ENCODE results near the gene PLXND1.
A peak's percentile ranks its signal among the peaks of the same experiment; 100 is the strongest.

The PLXND1 gene

DNA sequence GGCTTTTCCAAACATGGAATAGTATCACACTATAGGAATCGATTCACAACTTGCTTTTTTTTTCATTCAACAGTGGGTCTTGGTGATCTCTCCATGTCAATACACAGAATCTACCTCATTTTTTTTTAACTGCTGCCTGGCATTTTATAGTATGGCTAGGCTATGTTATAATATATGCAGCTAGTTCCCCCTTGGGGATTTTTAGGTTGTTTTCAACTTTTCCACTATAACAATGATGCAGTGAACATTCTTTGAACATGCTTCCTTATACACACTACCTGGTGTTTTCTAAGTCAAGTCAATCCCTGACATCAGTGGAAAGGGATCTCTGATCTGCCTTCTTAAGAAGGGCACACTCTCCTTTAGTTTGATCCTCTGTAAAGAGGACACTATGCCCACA lies 46.5 kb upstream of the PLXND1 start:
- TF ChIP-seq TEAD4 (IDR thresholded peaks at IDR 0.05) (no peak), YY1 (IDR thresholded peaks at IDR 0.05; ENCODE audit: low read depth) (no peak), NFIC (IDR thresholded peaks at IDR 0.05) (no peak), EP300 (IDR thresholded peaks at IDR 0.05; ENCODE audit: borderline replicate concordance) (no peak), EGR1 (IDR thresholded peaks at IDR 0.05) (no peak), CEBPB (IDR thresholded peaks at IDR 0.05) (no peak), ZBTB7A (IDR thresholded peaks at IDR 0.05; ENCODE audit: low read depth) (no peak), RAD21 (IDR thresholded peaks at IDR 0.05; ENCODE audit: low read depth) (no peak), FOXM1 (IDR thresholded peaks at IDR 0.05; ENCODE audit: borderline replicate concordance, low read depth) (no peak), TCF12 (IDR thresholded peaks at IDR 0.05; ENCODE audit: low read depth) (no peak), USF1 (IDR thresholded peaks at IDR 0.05) (no peak), TAF1 (IDR thresholded peaks at IDR 0.05; ENCODE audit: low read depth) (no peak), CREB1 (IDR thresholded peaks at IDR 0.05; ENCODE audit: low read depth) (no peak)
- TF ChIP-seq, protein P1, sequence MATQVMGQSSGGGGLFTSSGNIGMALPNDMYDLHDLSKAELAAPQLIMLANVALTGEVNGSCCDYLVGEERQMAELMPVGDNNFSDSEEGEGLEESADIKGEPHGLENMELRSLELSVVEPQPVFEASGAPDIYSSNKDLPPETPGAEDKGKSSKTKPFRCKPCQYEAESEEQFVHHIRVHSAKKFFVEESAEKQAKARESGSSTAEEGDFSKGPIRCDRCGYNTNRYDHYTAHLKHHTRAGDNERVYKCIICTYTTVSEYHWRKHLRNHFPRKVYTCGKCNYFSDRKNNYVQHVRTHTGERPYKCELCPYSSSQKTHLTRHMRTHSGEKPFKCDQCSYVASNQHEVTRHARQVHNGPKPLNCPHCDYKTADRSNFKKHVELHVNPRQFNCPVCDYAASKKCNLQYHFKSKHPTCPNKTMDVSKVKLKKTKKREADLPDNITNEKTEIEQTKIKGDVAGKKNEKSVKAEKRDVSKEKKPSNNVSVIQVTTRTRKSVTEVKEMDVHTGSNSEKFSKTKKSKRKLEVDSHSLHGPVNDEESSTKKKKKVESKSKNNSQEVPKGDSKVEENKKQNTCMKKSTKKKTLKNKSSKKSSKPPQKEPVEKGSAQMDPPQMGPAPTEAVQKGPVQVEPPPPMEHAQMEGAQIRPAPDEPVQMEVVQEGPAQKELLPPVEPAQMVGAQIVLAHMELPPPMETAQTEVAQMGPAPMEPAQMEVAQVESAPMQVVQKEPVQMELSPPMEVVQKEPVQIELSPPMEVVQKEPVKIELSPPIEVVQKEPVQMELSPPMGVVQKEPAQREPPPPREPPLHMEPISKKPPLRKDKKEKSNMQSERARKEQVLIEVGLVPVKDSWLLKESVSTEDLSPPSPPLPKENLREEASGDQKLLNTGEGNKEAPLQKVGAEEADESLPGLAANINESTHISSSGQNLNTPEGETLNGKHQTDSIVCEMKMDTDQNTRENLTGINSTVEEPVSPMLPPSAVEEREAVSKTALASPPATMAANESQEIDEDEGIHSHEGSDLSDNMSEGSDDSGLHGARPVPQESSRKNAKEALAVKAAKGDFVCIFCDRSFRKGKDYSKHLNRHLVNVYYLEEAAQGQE (IDR thresholded peaks at IDR 0.05; ENCODE audit: low read depth): no peak
- TF ChIP-seq, protein P2, sequence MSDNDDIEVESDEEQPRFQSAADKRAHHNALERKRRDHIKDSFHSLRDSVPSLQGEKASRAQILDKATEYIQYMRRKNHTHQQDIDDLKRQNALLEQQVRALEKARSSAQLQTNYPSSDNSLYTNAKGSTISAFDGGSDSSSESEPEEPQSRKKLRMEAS (IDR thresholded peaks at IDR 0.05): no peak

- TF ChIP-seq USF1 (IDR thresholded peaks at IDR 0.05) (no peak), YY1 (IDR thresholded peaks at IDR 0.05; ENCODE audit: low read depth) (peak; percentile 70), TCF12 (IDR thresholded peaks at IDR 0.05; ENCODE audit: low read depth) (peak; percentile 73; the same call in 1 of the 2 replicates), ZBTB7A (IDR thresholded peaks at IDR 0.05; ENCODE audit: low read depth) (no peak), CREB1 (IDR thresholded peaks at IDR 0.05; ENCODE audit: low read depth) (no peak), EP300 (IDR thresholded peaks at IDR 0.05; ENCODE audit: borderline replicate concordance) (peak; percentile 67; the same call in 1 of the 2 replicates), TAF1 (IDR thresholded peaks at IDR 0.05; ENCODE audit: low read depth) (no peak), TEAD4 (IDR thresholded peaks at IDR 0.05) (peak; percentile 86), RAD21 (IDR thresholded peaks at IDR 0.05; ENCODE audit: low read depth) (peak; percentile 25; the same call in 1 of the 2 replicates), FOXM1 (IDR thresholded peaks at IDR 0.05; ENCODE audit: borderline replicate concordance, low read depth) (no peak), EGR1 (IDR thresholded peaks at IDR 0.05) (no peak), NFIC (IDR thresholded peaks at IDR 0.05) (peak; percentile 83), CEBPB (IDR thresholded peaks at IDR 0.05) (peak; percentile 59)
- TF ChIP-seq, protein P1 (IDR thresholded peaks at IDR 0.05; ENCODE audit: low read depth): no peak
- TF ChIP-seq, protein P2 (IDR thresholded peaks at IDR 0.05): peak; percentile 38; the same call in 1 of the 2 replicates
Measured at GRCh38 chr3:129651435-129652202, 45.1 kb upstream of the PLXND1 start.

GRCh38 chr3:129650256-129650872 lies 43.9 kb upstream of the PLXND1 start:
- TF ChIP-seq ZBTB7A (IDR thresholded peaks at IDR 0.05; ENCODE audit: low read depth) (no peak), RAD21 (IDR thresholded peaks at IDR 0.05; ENCODE audit: low read depth) (peak; percentile 86), YY1 (IDR thresholded peaks at IDR 0.05; ENCODE audit: low read depth) (no peak), TCF12 (IDR thresholded peaks at IDR 0.05; ENCODE audit: low read depth) (no peak), TEAD4 (IDR thresholded peaks at IDR 0.05) (no peak), TAF1 (IDR thresholded peaks at IDR 0.05; ENCODE audit: low read depth) (no peak), NFIC (IDR thresholded peaks at IDR 0.05) (no peak), EP300 (IDR thresholded peaks at IDR 0.05; ENCODE audit: borderline replicate concordance) (no peak), CEBPB (IDR thresholded peaks at IDR 0.05) (0 out of 2 replicates have a peak, but pooled peaks have one; percentile 9), FOXM1 (IDR thresholded peaks at IDR 0.05; ENCODE audit: borderline replicate concordance, low read depth) (no peak), USF1 (IDR thresholded peaks at IDR 0.05) (no peak), CREB1 (IDR thresholded peaks at IDR 0.05; ENCODE audit: low read depth) (no peak), EGR1 (IDR thresholded peaks at IDR 0.05) (peak; percentile 69)
- TF ChIP-seq, protein P1 (IDR thresholded peaks at IDR 0.05; ENCODE audit: low read depth): no peak
- TF ChIP-seq, protein P2 (IDR thresholded peaks at IDR 0.05): no peak

Measured in Ishikawa (cell line).